GM23338 (cell line): Measurements from ENCODE around the gene RIN3. TPM values are rescaled to one million over a fixed set of nuclear protein-coding genes. Genes with fewer than 3 reads are reported as not detected.
A peak's percentile ranks its signal among the peaks of the same experiment; 100 is the strongest.

Experiments used
- ATAC-seq: fragments of 200-7000 bp; cut with Tn5 transposase; 3 replicates; pipeline ENCODE4 v1.9.1; 2020
- DNase-seq: peaks from one replicate; pipeline ENCODE4 v3.0.0-alpha.2; 2015; ENCODE audit warnings: low spot score
- H2AFZ ChIP-seq: fragments of 200-600 bp; sonication (generic); 2 replicates; pipeline ENCODE4 v1.8.0; 2016; ENCODE audit warnings: antibody characterized with exemption, mild to moderate bottlenecking, moderate library complexity
- H3F3A ChIP-seq: fragments of 200-600 bp; sonication (generic); replicated peaks from 2 replicates; pipeline ENCODE4 v1.8.0; 2017; ENCODE audit warnings: antibody characterized with exemption, mixed run types, low read depth
- H3K27ac ChIP-seq: fragments of 200-600 bp; sonication (generic); 2 replicates; pipeline ENCODE4 v1.6.1; 2016; ENCODE audit warnings: low read depth
- H3K27me3 ChIP-seq: fragments of 200-600 bp; sonication (generic); 2 replicates; pipeline ENCODE4 v1.8.0; 2016; ENCODE audit warnings: mild to moderate bottlenecking, mixed run types, moderate library complexity; ENCODE audit not compliant: insufficient read depth
- H3K36me3 ChIP-seq: fragments of 200-600 bp; sonication (generic); 2 replicates; pipeline ENCODE4 v1.8.0; 2016; ENCODE audit warnings: mild to moderate bottlenecking; ENCODE audit not compliant: insufficient read depth
- H3K4me1 ChIP-seq: fragments of 200-600 bp; sonication (generic); 2 replicates; pipeline ENCODE4 v1.8.0; 2016; ENCODE audit warnings: mild to moderate bottlenecking, moderate library complexity; ENCODE audit not compliant: insufficient read depth
- H3K4me2 ChIP-seq: fragments of 200-600 bp; sonication (generic); 2 replicates; pipeline ENCODE4 v1.7.1; 2017; ENCODE audit warnings: mixed run types
- H3K4me3 ChIP-seq: fragments of 200-600 bp; sonication (generic); 2 replicates; pipeline ENCODE4 v1.6.1; 2016; ENCODE audit warnings: mixed run types
- H3K79me2 ChIP-seq: fragments of 200-600 bp; sonication (generic); replicated peaks from 2 replicates; pipeline ENCODE4 v1.8.0; 2017; ENCODE audit warnings: mild to moderate bottlenecking; ENCODE audit not compliant: insufficient read depth
- H3K9me2 ChIP-seq: fragments of 200-600 bp; sonication (generic); 2 replicates; pipeline ENCODE4 v1.8.0; 2017; ENCODE audit not compliant: insufficient read depth
- H4K20me1 ChIP-seq: fragments of 200-600 bp; sonication (generic); replicated peaks from 2 replicates; pipeline ENCODE4 v1.8.0; 2017; ENCODE audit warnings: mild to moderate bottlenecking; ENCODE audit not compliant: insufficient read depth
- H3K27ac Mint-ChIP-seq: 2 replicates; pipeline ENCODE4 v1.8.0; 2020; ENCODE audit warnings: inconsistent platforms, mild to moderate bottlenecking, moderate library complexity, mixed read lengths
- H3K27me3 Mint-ChIP-seq: 3 replicates; pipeline ENCODE4 v1.8.0; 2022; ENCODE audit warnings: low read depth, mild to moderate bottlenecking, moderate library complexity, mixed read lengths, inconsistent platforms; ENCODE audit not compliant: insufficient read depth, poor library complexity
- H3K36me3 Mint-ChIP-seq: 3 replicates; pipeline ENCODE4 v1.8.0; 2021; ENCODE audit warnings: low read depth, mild to moderate bottlenecking, inconsistent platforms, moderate library complexity, mixed read lengths
- H3K4me1 Mint-ChIP-seq: 3 replicates; pipeline ENCODE4 v1.8.0; 2020; ENCODE audit warnings: mild to moderate bottlenecking, inconsistent platforms, mixed read lengths
- H3K4me3 Mint-ChIP-seq: 3 replicates; pipeline ENCODE4 v1.8.0; 2021; ENCODE audit warnings: moderate library complexity, mild to moderate bottlenecking, inconsistent platforms, mixed read lengths
- H3K9me3 Mint-ChIP-seq: 3 replicates; pipeline ENCODE4 v1.8.0; 2020; ENCODE audit warnings: moderate library complexity, mild to moderate bottlenecking, inconsistent platforms, mixed read lengths
- CREB1 ChIP-seq: fragments of 250-450 bp; sonication (Bioruptor Pico); IDR thresholded peaks from 2 replicates; pipeline ENCODE4 v1.5.0; 2020; ENCODE audit warnings: low read depth, mild to moderate bottlenecking, moderate library complexity
- CTCF ChIP-seq, 2 experiments: fragments of 200-600 bp in 1 of 2; sonication (generic) in 1 of 2; conservative IDR thresholded peaks; 2 replicates each; pipeline versions ENCODE4 v1.5.1 to v1.6.1; 2016 to 2017; ENCODE audit warnings: antibody characterized with exemption in 2 of 2, low read depth in 2 of 2, mild to moderate bottlenecking in 2 of 2, moderate library complexity in 1 of 2
- ETS1 ChIP-seq: IDR thresholded peaks from 2 replicates; pipeline ENCODE4 v1.6.1; 2016; ENCODE audit warnings: antibody characterized with exemption
- EZH2 ChIP-seq: fragments of 200-600 bp; sonication (generic); IDR thresholded peaks from one replicate; pipeline ENCODE4 v1.8.0; 2017; ENCODE audit warnings: antibody characterized with exemption, mild to moderate bottlenecking, low read depth; ENCODE audit not compliant: unreplicated experiment
- EZH2phosphoT487 ChIP-seq: fragments of 200-600 bp; sonication (generic); IDR thresholded peaks from one replicate; pipeline ENCODE4 v1.8.1; 2018; ENCODE audit warnings: antibody characterized with exemption; ENCODE audit not compliant: unreplicated experiment
- JUNB ChIP-seq: IDR thresholded peaks from one replicate; pipeline ENCODE4 v1.6.1; 2016; ENCODE audit warnings: antibody characterized with exemption; ENCODE audit not compliant: unreplicated experiment
- NANOG ChIP-seq: IDR thresholded peaks from 2 replicates; pipeline ENCODE4 v1.6.1; 2016; ENCODE audit warnings: antibody characterized with exemption, borderline replicate concordance
- POLR2AphosphoS5 ChIP-seq: IDR thresholded peaks from 2 replicates; pipeline ENCODE4 v1.6.1; 2016; ENCODE audit warnings: antibody characterized with exemption, low read depth
- REST ChIP-seq: IDR thresholded peaks from one replicate; pipeline ENCODE4 v1.6.1; 2018; ENCODE audit warnings: antibody characterized with exemption; ENCODE audit not compliant: unreplicated experiment
- STAT1 ChIP-seq: IDR thresholded peaks from one replicate; pipeline ENCODE4 v1.6.1; 2016; ENCODE audit warnings: antibody characterized with exemption; ENCODE audit not compliant: unreplicated experiment
- ZNF114 ChIP-seq: fragments of 250-450 bp; sonication (Bioruptor Pico); IDR thresholded peaks from 2 replicates; pipeline ENCODE4 v1.5.0; 2020; ENCODE audit warnings: mild to moderate bottlenecking, moderate library complexity
- ZNF331 ChIP-seq: fragments of 250-450 bp; sonication (Bioruptor Pico); IDR thresholded peaks from 2 replicates; pipeline ENCODE4 v1.5.0; 2020; ENCODE audit warnings: low read depth, mild to moderate bottlenecking, moderate library complexity
- ZNF462 ChIP-seq: fragments of 250-450 bp; sonication (Bioruptor Pico); IDR thresholded peaks from 2 replicates; pipeline ENCODE4 v1.5.0; 2020; ENCODE audit warnings: mild to moderate bottlenecking, moderate library complexity
- polyA plus RNA-seq: library from polyadenylated mRNA; unstranded; fragments of >200 nt; fragmentation: Nextera tagmentation; extraction: Ambion mirVana; gene quantifications from 2 replicates; pipeline ENCODE4 v1.2.1, GENCODE V29; 2016
- total RNA-seq: library from RNA; depleted of rRNA; stranded (reverse); fragments of >200 nt; shearing (Covaris generic); gene quantifications from 2 replicates; pipeline ENCODE4 v1.2.3, GENCODE V29; 2014

The RIN3 gene
- total and polyA plus RNA-seq, 2 experiments from 2014 or later: 0.97 to 1.5 TPM

- Histone ChIP-seq H3K36me3 (no peaks in the 10 kb centered on the region), H3K4me3 (no peak overlapping the region), H3K4me1 (peaks cover 10% of the 10 kb centered on the region), H3F3A (no peaks in the 10 kb centered on the region), H3K79me2 (no peaks in the 10 kb centered on the region), H3K9me2 (peaks cover 10% of the 10 kb centered on the region; the same call in 1 of the 2 replicates), H4K20me1 (no peaks in the 10 kb centered on the region), H3K4me2 (no peak overlapping the region), H3K27me3 (no peaks in the 10 kb centered on the region), H2AFZ (peak overlapping the region; percentile 23; the same call in 1 of the 2 replicates), H3K27ac (no peak overlapping the region)
- peaks cover 30% of the 10 kb centered on the region for H3K4me1 Mint-ChIP-seq
- DNase-seq (no peak), ATAC-seq (no peak)
- no peak overlapping the region for H3K27ac Mint-ChIP-seq
- peaks cover 2% of the 10 kb centered on the region for H3K27me3 Mint-ChIP-seq
- H3K9me3 Mint-ChIP-seq: no peaks in the 10 kb centered on the region
- no peak overlapping the region for H3K4me3 Mint-ChIP-seq
- no peaks in the 10 kb centered on the region for H3K36me3 Mint-ChIP-seq
- TF ChIP-seq EZH2phosphoT487 (no peak), EZH2 (no peak), REST (no peak), CREB1 (CRISPR knock-in tag) (no peak), NANOG (no peak), STAT1 (no peak), ZNF331 (CRISPR knock-in tag) (no peak), CTCF (conservative IDR thresholded peaks at IDR 0.05; ENCODE audit: low read depth in 2 of 2) (no peak), ZNF114 (CRISPR knock-in tag) (no peak), ZNF462 (CRISPR knock-in tag) (no peak), JUNB (no peak), POLR2AphosphoS5 (no peak), ETS1 (no peak)
Measured at GRCh38 chr14:92475451-92476187, 38.0 kb upstream of the RIN3 start.
